Tibial artery (tissue), 4 donors: ENCODE measurements around the gene FAM187B.

Source experiments
- DNase-seq, 2 donors: peaks; one replicate each; pipeline ENCODE4 v3.0.0-alpha.2; 2019
- H3K27ac ChIP-seq, 2 donors: fragments of 200-600 bp; sonication (generic) in 1 of 2; 1 replicate in 1 of 2; 2 replicates in 1 of 2; pipeline ENCODE4 v1.5.1; 2018 to 2019; ENCODE audit warnings: mild to moderate bottlenecking in 1 of 2
- H3K27me3 ChIP-seq, 2 donors: fragments of 200-600 bp; sonication (generic) in 1 of 2; one replicate each; pipeline versions ENCODE4 v1.5.1 to v1.6.0; 2016 to 2019
- H3K36me3 ChIP-seq, 3 donors: fragments of 200-600 bp; sonication (generic) in 2 of 3; one replicate each; pipeline ENCODE4 v1.5.1; 2016 to 2019; ENCODE audit warnings: mild to moderate bottlenecking in 2 of 3
- H3K4me1 ChIP-seq, 4 donors: fragments of 200-600 bp; sonication (generic) in 2 of 4; 1 replicate in 3 of 4; 2 replicates in 1 of 4; pipeline ENCODE4 v1.5.1; 2016 to 2019
- H3K4me3 ChIP-seq, 2 donors: fragments of 200-600 bp; sonication (generic) in 1 of 2; 1 replicate in 1 of 2; 2 replicates in 1 of 2; pipeline ENCODE4 v1.5.1; 2018 to 2019; ENCODE audit warnings: mild to moderate bottlenecking in 2 of 2
- H3K9me3 ChIP-seq, 3 donors: fragments of 200-600 bp; sonication (generic) in 1 of 3; one replicate each; pipeline ENCODE4 v1.5.1; 2016 to 2019
- CTCF ChIP-seq, 2 experiments: fragments of 200-600 bp in 1 of 2; fragments of 450-650 bp in 1 of 2; IDR thresholded peaks; one replicate each; pipeline ENCODE4 v1.5.1; 2017 to 2019; ENCODE audit warnings: antibody characterized with exemption in 2 of 2, mild to moderate bottlenecking in 1 of 2, moderate library complexity in 1 of 2
- intact Hi-C: fragments of 100-400 bp; cut with DNase I; formaldehyde crosslinking; loops from one replicate; pipeline ENCODE4 v1.15.0; 2023; ENCODE audit warnings: low total_unique reads

The FAM187B gene

GRCh38 chr19:35181387-35181786 lies 47.2 kb downstream of the FAM187B start:
- H3K27ac ChIP-seq = no peak overlapping the region
- no peak for TF ChIP-seq CTCF (IDR thresholded peaks at IDR 0.05)
- no peak overlapping the region for H3K4me3 ChIP-seq
- H3K4me1 ChIP-seq = no peaks in the 10 kb centered on the region
- intact Hi-C loops = no loop called here
- DNase-seq = no peak
- H3K36me3 ChIP-seq = no peaks in the 10 kb centered on the region
- peaks cover 0 to 9% of the 10 kb centered on the region in 2 donors for H3K27me3 ChIP-seq
- peaks cover 2 to 7% (median 6%) of the 10 kb centered on the region in 3 donors for H3K9me3 ChIP-seq

- Histone ChIP-seq H3K36me3 (no peaks in the 10 kb centered on the region), H3K9me3 (peaks cover 2 to 7% (median 6%) of the 10 kb centered on the region in 3 donors), H3K4me3 (no peak overlapping the region), H3K4me1 (no peaks in the 10 kb centered on the region), H3K27ac (no peak overlapping the region), H3K27me3 (peaks cover 0 to 9% of the 10 kb centered on the region in 2 donors)
- intact Hi-C loops = no loop called here
- TF ChIP-seq CTCF (IDR thresholded peaks at IDR 0.05) = no peak
- no peak for DNase-seq
These were observed 48.7 kb downstream of the FAM187B start for GRCh38 chr19:35179830-35180229.

- Histone ChIP-seq H3K27ac (no peak overlapping the region), H3K4me3 (no peak overlapping the region), H3K4me1 (no peaks in the 10 kb centered on the region), H3K27me3 (peaks cover 0 to 9% of the 10 kb centered on the region in 2 donors), H3K36me3 (no peaks in the 10 kb centered on the region), H3K9me3 (peaks cover 0 to 7% (median 6%) of the 10 kb centered on the region in 3 donors)
- TF ChIP-seq CTCF (IDR thresholded peaks at IDR 0.05) = no peak
- no peak for DNase-seq
- intact Hi-C loops = no loop called here
These were observed 49.8 kb downstream of the FAM187B start for GRCh38 chr19:35178701-35179100.

GRCh38 chr19:35177377-35178274 lies 50.9 kb downstream of the FAM187B start:
- Histone ChIP-seq H3K4me1 (no peaks in the 10 kb centered on the region), H3K36me3 (no peaks in the 10 kb centered on the region), H3K9me3 (peaks cover 0 to 2% (median 1%) of the 10 kb centered on the region in 3 donors), H3K27ac (no peak overlapping the region), H3K4me3 (no peak overlapping the region), H3K27me3 (peaks cover 0 to 7% of the 10 kb centered on the region in 2 donors)
- TF ChIP-seq CTCF (IDR thresholded peaks at IDR 0.05) = no peak
- intact Hi-C loops = no loop called here
- DNase-seq = no peak

GRCh38 chr19:35176181-35176570 lies 52.4 kb downstream of the FAM187B start:
- Histone ChIP-seq H3K9me3 (no peaks in the 10 kb centered on the region), H3K36me3 (no peaks in the 10 kb centered on the region), H3K4me3 (no peak overlapping the region), H3K27me3 (peaks cover 0 to 6% of the 10 kb centered on the region in 2 donors), H3K27ac (no peak overlapping the region), H3K4me1 (no peaks in the 10 kb centered on the region)
- TF ChIP-seq CTCF (IDR thresholded peaks at IDR 0.05) = no peak
- intact Hi-C loops = no loop called here
- no peak for DNase-seq
